Measurements from ENCODE around the gene ZSWIM8.

GRCh38 chr10:73743905-73744663 is 41.3 kb upstream of the ZSWIM8 start, which contains the start of gene SEC24C:
- no peak for TF ChIP-seq SUZ12 (IDR thresholded peaks at IDR 0.05)
- no peak for TF ChIP-seq ZNF384 (IDR thresholded peaks at IDR 0.05)
- TF ChIP-seq FOXA1 (IDR thresholded peaks at IDR 0.05) = no peak
- TF ChIP-seq TARDBP (IDR thresholded peaks at IDR 0.05) = no peak
- no peak for TF ChIP-seq SP1 (IDR thresholded peaks at IDR 0.05)
- peak; percentile 90 for TF ChIP-seq NFRKB (IDR thresholded peaks at IDR 0.05)
- TF ChIP-seq BHLHE40 (IDR thresholded peaks at IDR 0.05; ENCODE audit: borderline replicate concordance) = no peak
- no peak for TF ChIP-seq HDGF (IDR thresholded peaks at IDR 0.05; ENCODE audit: borderline replicate concordance)
- peak; percentile 70; the same call in 1 of the 2 replicates for TF ChIP-seq FOXM1 (IDR thresholded peaks at IDR 0.05; ENCODE audit: borderline replicate concordance)

Measured in HEK293T (cell line).